Neural crest cell (in vitro differentiated cells): ENCODE results near the gene IFT81. TPM values are rescaled to one million over a fixed set of nuclear protein-coding genes. Genes with fewer than 3 reads are reported as not detected.

Experiments
- DNase-seq: peaks from one replicate; pipeline ENCODE4 v3.0.0; 2021; ENCODE audit warnings: low read depth, mixed read lengths, low spot score
- H3K27ac Mint-ChIP-seq: one replicate; pipeline ENCODE4 v1.8.0; 2021; ENCODE audit warnings: mild to moderate bottlenecking, mixed read lengths; ENCODE audit not compliant: unreplicated experiment
- H3K27me3 Mint-ChIP-seq: 2 replicates; pipeline ENCODE4 v1.8.0; 2021; ENCODE audit warnings: low read depth, mild to moderate bottlenecking, mixed read lengths
- H3K36me3 Mint-ChIP-seq: 2 replicates; pipeline ENCODE4 v1.8.0; 2021; ENCODE audit warnings: low read depth, mild to moderate bottlenecking, mixed read lengths
- H3K4me1 Mint-ChIP-seq: 2 replicates; pipeline ENCODE4 v1.8.0; 2021; ENCODE audit warnings: mixed read lengths
- H3K4me3 Mint-ChIP-seq: one replicate; pipeline ENCODE4 v1.8.0; 2021; ENCODE audit warnings: mild to moderate bottlenecking, mixed read lengths
- H3K9me3 Mint-ChIP-seq: 2 replicates; pipeline ENCODE4 v1.8.0; 2021; ENCODE audit warnings: mixed read lengths
- CTCF ChIP-seq: fragments of 200-600 bp; sonication (generic); conservative IDR thresholded peaks from 2 replicates; pipeline ENCODE4 v1.5.0; 2021; ENCODE audit warnings: antibody characterized with exemption, mild to moderate bottlenecking
- total RNA-seq: library from RNA; stranded (reverse); gene quantifications from 2 replicates; pipeline ENCODE4 v1.2.1, GENCODE V29; 2021

The IFT81 gene
- total RNA-seq, 1 donor from 2014 or later: 40.4 TPM

GRCh38 chr12:110174373-110174996 is 50.3 kb downstream of the IFT81 start:
- no peak for DNase-seq
- Mint-ChIP-seq H3K9me3 (no peaks in the 10 kb centered on the region), H3K27me3 (no peaks in the 10 kb centered on the region), H3K36me3 (peaks cover 17% of the 10 kb centered on the region), H3K4me3 (no peak overlapping the region), H3K27ac (no peak overlapping the region), H3K4me1 (peaks cover 16% of the 10 kb centered on the region)
- TF ChIP-seq CTCF: no peak

GRCh38 chr12:110175201-110175600 is 51.0 kb downstream of the IFT81 start:
- Mint-ChIP-seq H3K4me3 (no peak overlapping the region), H3K9me3 (no peaks in the 10 kb centered on the region), H3K27ac (no peak overlapping the region), H3K27me3 (no peaks in the 10 kb centered on the region), H3K4me1 (peaks cover 16% of the 10 kb centered on the region), H3K36me3 (peaks cover 18% of the 10 kb centered on the region)
- no peak for TF ChIP-seq CTCF
- no peak for DNase-seq

- DNase-seq: no peak
- Mint-ChIP-seq H3K9me3 (no peaks in the 10 kb centered on the region), H3K27me3 (no peaks in the 10 kb centered on the region), H3K36me3 (peaks cover 14% of the 10 kb centered on the region), H3K4me1 (peaks cover 3% of the 10 kb centered on the region), H3K27ac (no peak overlapping the region), H3K4me3 (no peak overlapping the region)
- TF ChIP-seq CTCF: no peak
Observed at GRCh38 chr12:110176745-110177144, 52.6 kb downstream of the IFT81 start.

GRCh38 chr12:110179291-110179690 is 55.1 kb downstream of the IFT81 start:
- Mint-ChIP-seq H3K4me1 (no peaks in the 10 kb centered on the region), H3K9me3 (no peaks in the 10 kb centered on the region), H3K36me3 (peaks cover 29% of the 10 kb centered on the region), H3K4me3 (no peak overlapping the region), H3K27ac (no peak overlapping the region), H3K27me3 (no peaks in the 10 kb centered on the region)
- no peak for DNase-seq
- TF ChIP-seq CTCF: no peak

GRCh38 chr12:110180591-110181005 is 56.4 kb downstream of the IFT81 start:
- Mint-ChIP-seq H3K4me3 (no peak overlapping the region), H3K36me3 (peaks cover 33% of the 10 kb centered on the region), H3K27me3 (no peaks in the 10 kb centered on the region), H3K9me3 (no peaks in the 10 kb centered on the region), H3K4me1 (no peaks in the 10 kb centered on the region), H3K27ac (no peak overlapping the region)
- TF ChIP-seq CTCF: no peak
- no peak for DNase-seq

- DNase-seq: no peak
- no peak overlapping the region for H3K4me3 Mint-ChIP-seq
- no peak for TF ChIP-seq CTCF
- no peaks in the 10 kb centered on the region for H3K4me1 Mint-ChIP-seq
- no peaks in the 10 kb centered on the region for H3K27me3 Mint-ChIP-seq
- H3K36me3 Mint-ChIP-seq: peaks cover 44% of the 10 kb centered on the region
- peaks cover 9% of the 10 kb centered on the region for H3K9me3 Mint-ChIP-seq
- no peak overlapping the region for H3K27ac Mint-ChIP-seq
Observed at GRCh38 chr12:110182281-110182680, 58.1 kb downstream of the IFT81 start.
